Inflammatory macrophage treated with lipopolysaccharide for 1 hour (primary cell): Measurements from ENCODE around the gene KCNMB2.

Experiments used
- DNase-seq, 2 donors: peaks; one replicate each; pipeline ENCODE4 v3.0.0-alpha.2; 2020 to 2022

Gene KCNMB2

DNA sequence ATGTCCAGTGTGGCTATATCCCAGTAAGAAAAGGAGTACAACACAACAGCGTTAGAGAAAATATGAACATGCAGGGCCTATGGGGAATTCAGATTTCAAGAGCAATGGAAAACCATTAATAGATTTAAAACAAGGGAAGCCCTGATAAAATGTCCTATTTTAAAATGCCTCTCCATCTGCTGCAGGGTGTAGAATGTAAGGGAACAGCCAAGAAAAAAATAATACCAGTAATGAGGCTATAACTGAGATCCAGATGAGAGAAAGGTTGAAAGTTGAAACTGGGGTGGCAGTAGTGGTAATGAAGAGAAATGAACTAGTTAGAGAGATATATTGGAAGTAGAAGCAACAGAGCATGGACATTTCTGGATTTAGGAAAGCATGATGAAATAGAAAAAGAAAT is 226.1 kb downstream of the KCNMB2 start:
- no peak for DNase-seq

DNA sequence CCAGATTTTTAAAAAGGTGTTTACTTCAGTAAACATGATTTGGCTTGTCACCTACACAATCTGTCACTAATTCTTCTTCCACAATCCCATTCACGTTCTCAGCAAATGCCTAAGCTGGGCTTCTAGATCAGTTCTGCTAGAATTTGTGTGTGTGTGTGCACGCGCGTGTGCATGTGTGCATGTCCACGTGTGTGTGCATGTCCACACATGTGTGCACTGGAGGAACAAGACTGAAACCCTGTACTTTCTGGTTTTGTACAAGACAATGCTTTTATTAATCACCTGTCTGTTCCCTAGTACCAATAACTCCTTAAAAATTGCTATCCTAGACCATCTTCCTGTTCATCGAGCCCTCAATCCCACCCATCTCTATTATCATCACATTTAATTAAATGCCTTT is 229.2 kb downstream of the KCNMB2 start:
- DNase-seq: no peak

DNA sequence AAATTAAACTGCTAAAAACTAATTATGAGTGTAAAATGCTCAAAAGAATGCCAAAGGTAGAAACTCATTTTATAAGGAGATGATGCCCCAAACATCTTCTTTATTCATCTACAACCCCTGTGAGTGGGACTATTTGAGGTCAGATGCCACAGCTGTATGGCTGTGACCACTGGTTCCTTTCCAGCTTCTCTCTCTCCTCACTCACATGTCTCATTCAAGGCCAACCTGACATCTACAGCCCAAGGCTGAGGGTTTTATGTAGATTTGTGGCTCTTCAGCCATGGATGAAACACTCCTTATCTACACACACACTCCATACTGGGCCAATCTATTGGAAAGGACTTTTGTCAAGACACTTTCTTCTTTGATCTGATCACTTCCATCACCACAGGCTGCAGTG is 231.3 kb downstream of the KCNMB2 start:
- no peak for DNase-seq

DNA sequence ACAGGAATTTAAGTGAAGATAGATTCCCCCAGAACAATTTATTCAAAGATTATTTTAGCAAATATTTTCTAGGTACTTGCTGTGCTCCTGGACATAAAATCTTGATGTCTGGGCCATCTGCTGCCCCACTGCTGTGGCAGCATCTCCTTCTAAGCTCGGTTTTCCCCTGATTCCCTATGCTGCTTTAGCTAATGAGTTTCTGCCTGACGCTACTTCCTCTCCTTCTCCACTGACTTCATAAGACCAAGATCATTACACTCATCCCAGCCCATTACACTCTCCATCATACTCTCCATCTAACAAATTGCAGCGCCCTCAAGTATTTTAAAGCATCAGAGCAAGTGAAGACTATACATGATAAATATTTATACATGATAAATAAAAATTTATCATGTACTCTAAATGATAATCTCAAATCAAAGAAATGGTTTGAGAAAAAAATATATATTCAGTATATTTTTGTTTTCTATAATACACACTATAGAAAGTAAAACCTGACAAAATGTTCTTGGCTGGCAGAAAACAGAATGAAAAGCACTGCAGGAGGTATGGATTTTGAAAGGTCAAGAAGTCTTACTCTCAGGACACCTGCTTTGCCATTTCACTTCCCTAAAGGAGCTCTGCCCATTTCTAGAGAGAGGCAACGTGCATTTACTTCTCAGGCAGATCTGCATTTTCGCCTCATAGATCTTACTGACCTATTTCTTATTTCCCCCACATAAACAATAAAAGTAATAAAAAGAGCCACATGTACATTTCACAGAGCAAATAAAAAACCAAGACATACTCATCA is 232.0 kb downstream of the KCNMB2 start:
- DNase-seq: no peak

DNA sequence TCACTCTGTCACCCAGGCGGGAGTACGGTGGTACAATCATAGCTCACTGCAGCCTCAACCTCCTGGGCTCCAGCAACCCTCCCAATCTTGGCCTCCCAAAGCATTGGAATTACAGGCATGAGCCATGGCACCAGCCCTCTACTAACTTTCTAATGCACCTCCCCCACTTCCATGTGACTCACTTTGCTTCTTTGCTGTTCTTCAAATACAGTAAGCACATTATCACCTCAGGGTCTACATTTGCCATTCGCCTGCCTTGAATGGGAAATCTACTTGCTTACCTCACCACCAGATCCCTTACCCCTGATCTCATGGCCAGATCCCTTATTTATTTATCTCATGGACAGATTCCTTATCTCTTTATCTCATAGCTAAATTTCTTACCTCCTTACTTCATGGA is 235.3 kb downstream of the KCNMB2 start:
- DNase-seq: no peak

DNA sequence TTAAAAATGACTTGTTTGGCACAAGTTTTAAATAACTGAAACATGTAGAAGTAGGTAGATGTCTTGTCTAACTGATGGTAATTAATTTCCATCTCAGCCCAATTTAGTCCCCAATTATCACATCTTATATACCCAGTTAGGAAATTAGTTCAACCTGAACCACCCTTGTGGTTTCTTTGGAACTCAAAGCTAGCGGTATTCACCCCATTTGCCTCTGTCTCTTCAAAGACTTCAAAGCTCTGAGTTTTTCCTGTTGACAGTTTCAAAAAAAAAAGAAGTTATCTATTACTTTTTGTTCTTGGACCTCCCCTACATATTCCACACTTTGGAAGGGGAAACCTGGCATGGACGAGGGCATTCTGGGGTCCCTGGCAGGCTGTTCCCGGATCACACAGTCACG is 236.5 kb downstream of the KCNMB2 start:
- no peak for DNase-seq

DNA sequence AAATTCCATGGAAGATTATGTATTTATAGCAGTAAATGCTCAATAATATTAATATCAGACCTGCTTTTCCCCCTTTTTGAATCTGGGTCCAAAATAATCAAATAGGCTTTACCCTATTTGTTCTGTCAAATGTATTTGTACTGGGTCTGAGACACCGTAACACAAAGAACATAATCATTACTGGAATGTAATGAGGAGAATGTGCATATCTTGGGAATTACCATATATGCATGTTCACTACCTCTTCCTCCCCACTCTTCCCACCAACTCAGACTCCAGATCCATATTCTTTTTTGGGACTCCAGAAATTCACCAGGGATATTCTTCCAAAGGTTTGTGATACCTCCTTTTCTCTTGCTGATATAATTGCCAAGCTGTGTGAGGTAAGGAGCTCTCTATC is 237.1 kb downstream of the KCNMB2 start:
- no peak for DNase-seq

DNA sequence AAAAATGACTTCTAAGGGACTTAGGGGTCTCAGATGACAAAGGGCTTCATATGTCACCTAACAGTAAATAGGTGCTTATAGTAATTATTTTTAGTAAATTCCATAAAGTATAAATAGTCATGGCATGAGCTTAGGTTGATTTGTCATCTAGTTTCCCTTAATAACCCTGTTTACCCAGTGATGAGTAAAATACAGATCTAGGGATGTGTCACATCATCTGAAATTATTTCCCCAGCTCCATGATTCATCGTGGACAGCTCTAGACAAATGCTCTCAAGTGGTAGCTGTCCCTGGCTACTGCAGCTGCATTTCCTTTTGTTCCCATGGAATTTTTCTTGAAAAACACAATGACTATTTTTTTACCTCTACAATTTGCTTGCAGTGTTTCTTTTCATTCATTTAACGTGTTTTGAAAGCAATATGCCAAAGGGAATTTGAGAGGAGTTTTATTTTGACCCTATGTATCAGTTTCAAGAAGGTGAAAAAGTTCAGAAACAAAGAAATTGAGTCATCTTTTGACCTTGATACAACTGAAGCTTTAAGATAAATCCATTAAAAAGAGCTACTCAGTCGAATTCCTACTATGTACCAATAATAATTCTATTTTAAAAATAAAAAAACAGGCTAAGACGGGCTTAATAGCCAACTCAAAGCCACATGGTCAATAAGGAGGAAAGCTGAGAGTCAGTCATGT is 241.6 kb downstream of the KCNMB2 start:
- no peak for DNase-seq

DNA sequence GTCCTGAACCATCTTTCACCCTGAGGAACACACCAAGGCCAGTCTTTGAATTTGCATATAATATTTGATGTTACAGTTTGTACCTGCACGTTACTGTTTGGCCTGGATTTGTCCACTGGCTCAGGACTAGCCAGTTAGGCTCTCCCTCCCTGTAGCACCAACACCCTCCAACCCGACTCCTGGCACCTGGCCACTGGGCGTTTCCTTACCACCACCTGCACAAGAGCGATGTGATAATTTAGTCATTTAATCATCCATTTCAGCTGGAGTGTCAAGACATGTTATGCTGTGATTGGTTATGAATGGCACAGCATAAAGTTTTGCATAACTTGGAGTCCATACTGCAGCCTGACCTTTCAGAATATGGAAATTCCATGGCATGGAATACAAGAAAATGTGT is 242.4 kb downstream of the KCNMB2 start:
- no peak for DNase-seq

DNA sequence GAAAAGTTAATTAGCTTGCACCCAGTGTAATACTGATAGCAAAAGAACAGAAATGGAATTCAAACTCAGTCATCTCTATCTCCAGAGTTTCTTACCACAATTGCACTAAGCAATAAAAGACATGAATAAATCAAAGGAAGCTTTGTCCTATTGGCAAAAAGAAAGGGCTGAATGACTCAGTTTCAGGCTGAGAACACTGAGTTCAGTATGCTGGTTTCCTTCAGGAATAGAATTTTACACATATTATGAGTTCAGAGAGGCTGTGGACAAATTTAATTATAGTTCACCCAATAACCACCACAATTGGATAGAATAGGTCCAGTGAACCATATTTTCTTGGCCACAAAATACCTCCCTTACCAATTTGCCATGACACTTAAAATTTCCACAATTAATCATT is 249.7 kb downstream of the KCNMB2 start:
- DNase-seq: no peak

DNA sequence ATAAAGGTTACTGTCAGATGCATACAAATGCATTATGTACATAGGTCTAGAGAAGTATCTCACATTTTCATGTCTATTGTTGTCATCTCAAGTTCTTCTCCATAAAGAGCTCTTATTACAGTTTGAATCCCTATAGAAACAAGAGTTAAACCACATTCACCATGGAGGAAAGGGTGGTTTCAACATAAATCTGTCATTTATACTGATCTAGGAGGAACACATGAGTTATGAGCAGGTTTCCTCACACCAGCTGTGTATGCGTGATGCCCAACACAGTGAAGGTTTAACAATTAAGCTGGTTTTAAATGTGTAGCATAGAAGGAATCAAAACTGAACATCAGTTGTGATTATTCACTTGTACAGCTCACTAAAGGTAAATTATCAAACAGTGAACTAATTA is 251.7 kb downstream of the KCNMB2 start:
- no peak for DNase-seq

DNA sequence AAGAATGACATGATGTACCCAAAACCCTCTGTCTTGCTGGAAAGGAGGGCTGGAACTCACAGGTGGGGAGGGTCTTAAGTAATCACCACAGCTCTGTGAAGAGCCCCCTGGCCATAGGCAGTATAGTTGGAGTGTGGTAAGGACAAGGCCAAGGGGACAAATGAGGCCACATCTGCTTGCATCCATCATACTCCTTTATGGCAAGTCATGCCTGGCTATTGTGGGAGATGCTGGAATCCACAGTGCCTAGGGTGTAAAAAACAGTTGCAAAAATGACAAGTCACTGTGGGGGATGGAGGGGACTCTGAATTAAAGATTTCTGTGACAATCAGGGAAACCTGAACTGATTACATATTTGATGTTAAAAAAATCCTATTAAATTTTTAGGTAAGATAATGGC is 258.5 kb downstream of the KCNMB2 start:
- DNase-seq: no peak

DNA sequence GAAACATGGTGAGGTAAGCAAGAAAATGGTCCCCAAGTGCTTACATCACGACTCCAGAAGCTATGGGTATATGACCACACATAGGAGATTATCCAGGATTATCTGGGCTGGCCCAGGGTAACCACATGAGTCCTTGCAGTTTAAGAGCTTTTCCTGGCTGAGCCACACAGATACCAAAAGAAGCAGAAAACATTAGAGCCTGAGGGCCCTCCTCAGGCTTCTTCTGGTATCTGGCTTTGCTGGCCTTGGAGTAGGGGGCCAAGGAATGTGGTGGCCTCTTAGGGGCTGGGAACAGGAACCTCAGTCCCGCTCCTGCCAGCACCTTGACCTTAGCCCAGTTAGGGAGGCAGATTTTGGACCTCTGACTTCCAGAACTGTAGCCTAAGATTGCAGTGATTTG is 259.1 kb downstream of the KCNMB2 start:
- no peak for DNase-seq

DNA sequence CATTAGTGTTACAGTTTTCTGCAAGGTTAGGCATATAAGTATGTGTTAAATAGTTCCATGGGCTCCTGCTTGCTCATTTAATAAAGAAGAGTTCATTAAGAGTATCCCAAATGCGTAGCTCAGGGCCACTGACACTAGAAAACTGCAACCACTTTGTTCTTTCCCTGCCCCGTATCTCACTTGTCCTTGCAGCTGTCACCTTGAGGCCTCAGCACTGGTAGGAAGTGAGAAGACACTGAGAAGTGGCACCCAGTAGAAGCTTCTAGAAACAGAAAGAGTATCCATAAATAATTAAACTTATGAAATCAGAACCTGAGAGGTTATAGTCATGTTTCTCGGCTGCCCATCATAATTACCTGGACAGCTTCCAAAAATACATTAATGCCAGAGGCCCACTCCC is 266.0 kb downstream of the KCNMB2 start:
- DNase-seq: no peak

DNA sequence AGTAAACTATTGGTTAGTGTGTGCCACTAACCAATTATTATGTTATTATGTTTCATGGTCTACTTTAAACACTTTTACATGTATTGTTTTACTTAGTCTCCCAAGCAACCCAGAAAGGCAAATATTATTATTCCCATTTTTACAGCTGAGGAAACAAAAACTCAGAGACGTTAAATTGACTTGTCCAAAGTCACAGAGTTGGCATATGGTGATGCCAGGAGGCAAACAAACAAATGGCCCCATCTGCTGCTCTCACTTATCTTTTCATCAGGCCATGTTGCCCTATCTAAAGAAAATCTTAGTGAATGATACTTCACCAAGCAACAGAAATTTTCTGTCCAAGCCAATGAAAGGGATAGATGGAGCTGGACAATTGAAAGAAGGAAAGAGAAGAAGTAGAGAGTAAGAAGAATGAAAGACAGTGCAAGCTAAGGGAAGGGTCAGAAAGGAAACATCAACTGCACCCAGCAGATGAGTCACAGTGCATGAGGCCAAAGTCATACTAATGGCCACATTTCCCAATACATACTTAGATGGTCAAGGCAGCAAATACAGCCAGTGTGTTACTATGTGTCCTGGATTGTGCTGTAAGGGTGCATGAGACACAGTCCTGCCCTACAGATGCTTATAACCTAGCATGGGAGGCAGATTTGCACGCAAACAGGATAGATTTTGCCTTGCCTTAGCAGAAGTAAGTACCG is 266.9 kb downstream of the KCNMB2 start:
- DNase-seq: no peak

DNA sequence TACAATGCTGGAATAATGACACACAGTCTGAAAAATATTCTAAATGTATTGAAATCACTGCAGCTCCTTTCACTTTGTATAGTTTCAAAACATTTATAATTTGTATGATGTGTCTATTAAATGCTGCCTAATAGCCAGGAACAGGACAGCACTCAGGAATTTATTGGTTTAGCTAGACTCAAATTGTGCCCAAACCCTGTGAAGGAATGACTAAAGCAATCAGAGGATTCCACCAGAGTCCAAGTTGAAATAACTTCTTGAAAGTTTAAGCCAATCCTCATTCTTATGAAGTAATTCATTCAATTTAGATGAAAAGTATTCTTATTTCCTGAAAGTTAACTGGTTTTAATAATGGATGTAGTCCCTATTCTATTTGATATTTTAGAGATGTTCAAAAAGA is 268.4 kb downstream of the KCNMB2 start:
- DNase-seq: no peak

DNA sequence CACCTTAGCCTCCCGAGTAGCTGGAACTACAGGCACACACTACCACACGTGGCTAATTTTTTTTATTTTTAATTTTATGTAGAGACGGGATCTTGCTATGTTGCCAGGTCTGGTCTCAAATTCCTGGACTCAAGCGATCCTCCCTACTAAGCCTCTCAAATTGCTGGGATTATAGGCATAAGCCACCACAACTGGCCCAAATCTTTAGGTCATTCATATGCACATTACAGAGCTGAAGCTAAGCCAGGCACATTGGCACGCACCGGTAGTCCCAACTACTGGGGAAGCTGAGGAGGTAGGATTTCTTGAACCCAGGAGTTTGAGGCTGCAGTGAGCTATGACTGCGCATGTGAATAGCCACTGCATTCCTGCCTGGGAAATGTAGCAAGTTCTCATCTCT is 269.5 kb downstream of the KCNMB2 start:
- DNase-seq: no peak

DNA sequence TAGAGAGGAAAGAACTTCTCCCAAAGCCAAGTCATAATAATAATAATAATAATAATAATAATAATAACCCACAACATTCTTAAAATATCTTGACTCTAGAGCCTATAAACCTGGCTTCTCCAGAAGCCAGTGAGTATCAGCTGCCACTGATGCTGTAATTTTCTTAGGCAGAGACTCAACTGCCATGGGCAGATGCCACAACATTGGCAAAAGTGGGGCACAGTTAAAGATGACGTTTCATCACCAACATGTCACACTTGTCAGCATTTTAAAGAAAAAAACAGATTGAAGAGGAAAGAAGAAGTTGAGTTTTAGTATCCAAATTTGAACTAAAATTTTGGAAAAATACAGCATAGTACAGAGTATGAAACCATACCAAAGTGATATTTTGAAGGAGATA is 270.4 kb downstream of the KCNMB2 start:
- DNase-seq: no peak

DNA sequence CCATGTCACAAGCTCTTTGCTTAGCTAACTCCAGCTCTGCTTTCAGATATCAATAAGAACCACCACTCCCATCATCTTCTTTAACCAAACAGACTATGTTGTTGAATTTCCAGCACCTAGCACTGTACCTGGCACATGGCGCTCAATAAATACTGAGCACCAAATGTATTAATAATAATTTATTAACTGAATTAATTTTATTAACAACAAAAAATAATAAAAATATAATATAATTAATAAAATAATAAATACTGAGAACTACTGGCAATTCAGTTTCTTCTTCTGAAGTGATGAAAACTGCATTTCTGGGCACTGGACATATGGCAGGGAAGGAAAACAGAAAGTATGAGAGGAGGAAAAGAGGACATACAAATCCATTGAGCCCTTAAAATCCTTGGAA is 271.5 kb downstream of the KCNMB2 start:
- DNase-seq: no peak

DNA sequence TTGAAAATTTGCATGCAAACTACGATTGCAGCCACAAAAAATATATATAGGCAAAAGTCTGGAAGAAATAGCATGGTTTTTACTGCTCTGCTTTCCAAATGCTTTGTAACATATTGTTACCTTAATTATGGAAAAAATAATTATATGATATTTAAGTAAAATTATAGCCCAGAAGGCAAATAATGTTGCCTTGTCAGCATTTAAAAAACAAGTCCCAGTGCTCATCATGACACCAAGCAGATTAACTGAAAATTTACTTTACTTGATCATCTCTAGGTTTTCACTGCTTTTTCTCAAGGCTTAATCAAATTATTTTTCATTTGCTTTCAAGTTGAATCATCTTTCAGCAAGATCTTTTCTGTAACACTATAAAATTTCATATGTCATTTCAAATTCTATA is 272.5 kb downstream of the KCNMB2 start:
- no peak for DNase-seq

DNA sequence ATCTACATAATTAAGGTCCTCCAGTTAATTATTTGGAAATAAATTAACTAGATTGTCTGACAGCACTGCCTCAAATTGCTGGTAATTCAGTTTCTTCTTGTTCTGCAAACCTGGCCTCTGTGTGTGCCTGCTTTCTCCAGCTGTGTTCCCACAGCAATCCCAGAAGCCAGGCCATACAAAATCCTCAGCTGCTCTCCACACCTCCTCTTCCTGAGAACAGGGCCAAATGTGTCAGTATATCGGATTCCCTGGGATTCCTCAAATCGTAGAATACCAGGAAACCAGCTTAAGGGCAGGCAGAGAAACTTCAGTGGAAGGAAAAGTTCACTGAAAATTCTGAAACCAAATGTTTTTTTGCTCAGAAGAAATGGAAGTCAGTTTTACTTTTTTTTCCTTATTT is 273.9 kb downstream of the KCNMB2 start:
- DNase-seq: no peak

DNA sequence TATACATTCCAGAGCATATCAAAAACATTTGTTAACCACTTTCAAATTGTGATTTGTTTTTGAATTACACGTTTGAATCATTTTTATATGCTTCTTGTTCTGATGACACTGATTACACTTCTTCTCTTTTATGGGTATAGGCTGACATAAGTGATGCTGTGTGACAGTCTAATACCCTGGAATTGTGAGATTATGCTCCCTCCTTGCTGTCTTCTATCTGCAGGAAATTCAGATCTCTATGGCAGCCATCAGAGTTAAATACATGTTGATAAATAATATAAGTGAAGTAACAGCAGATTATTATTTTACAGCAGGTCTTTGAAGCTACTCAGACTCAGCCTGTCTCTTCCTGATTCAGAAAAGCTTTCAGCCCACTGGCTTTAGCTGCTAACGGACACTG is 286.5 kb downstream of the KCNMB2 start:
- no peak for DNase-seq

DNA sequence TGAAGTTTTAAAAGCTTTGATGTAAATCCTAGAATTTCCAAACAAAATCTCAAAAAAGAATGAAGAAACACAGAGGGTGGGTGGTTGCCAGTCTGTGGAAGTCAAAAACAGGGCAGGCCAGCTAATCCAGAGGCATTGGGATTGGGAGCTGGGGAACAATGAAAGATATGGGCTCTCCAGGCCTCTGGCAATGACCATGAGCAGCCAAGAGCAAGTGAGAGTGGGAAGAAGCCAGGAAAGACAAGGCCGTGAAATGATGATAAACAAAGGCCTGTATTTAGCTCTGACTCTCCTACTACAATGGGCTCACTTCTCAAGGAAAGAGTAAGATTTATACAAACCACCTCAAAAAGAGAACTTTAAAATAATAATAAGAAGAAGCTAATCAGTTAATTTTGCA is 286.9 kb downstream of the KCNMB2 start:
- DNase-seq: no peak

DNA sequence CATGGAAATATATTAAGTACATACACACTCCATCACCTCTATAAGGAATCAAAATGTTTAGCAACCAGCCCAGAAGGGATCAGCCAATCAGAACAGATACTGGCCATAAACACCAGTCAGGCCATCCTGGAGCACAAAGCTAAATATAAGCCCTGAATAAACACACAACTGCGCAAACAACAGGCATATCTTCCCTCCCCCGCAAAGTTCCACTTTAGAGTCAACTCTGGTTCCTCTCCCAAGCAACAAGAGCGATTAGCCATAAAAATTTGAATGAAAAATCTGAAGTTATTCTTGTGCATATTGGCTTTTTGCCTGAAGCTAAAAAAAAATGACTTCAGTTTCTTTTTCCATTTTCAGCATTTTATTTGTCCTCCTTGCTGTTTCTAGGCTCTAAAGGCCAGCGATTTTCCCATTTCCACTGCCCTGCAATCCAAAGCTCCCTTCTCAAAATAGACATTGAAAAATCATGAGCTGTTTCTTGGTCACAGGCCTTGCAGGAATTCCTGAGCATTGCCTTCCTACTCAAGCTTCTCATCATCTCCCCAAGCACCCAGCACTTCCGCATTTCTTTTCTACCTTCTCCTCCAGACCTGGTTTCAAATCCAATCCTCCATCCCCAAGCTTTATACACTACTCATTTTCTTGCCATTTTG is 287.5 kb downstream of the KCNMB2 start:
- no peak for DNase-seq
